ENCODE measurements around the gene FBXW8.

Gene FBXW8

DNA sequence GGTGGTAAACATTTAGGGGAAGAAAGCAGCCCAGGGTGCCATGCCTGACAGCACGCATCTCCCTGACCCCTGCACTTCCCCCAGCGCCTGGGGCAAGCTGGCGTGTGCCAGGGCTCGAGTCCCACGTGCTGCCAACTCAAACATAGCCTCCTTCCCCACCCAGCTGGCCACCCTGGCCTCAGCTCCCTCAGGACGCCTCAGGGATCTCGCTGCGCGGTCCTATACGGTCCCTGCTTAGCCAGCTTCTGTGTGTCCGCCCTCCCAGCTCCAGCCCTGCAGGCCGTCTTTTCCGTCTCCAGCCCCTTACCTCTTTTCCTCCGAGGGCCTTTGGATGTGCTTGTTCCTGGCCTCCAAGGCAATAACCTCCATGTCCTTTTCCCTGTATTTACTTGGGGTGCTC is 117.5 kb downstream of the FBXW8 start:
- Histone ChIP-seq H3K4me2 (ENCODE audit: low read depth, low read length) (no peak overlapping the region), H3K36me3 (replicated peaks; ENCODE audit: insufficient read depth, low read length) (no peaks in the 10 kb centered on the region)
- TF ChIP-seq, protein P1, sequence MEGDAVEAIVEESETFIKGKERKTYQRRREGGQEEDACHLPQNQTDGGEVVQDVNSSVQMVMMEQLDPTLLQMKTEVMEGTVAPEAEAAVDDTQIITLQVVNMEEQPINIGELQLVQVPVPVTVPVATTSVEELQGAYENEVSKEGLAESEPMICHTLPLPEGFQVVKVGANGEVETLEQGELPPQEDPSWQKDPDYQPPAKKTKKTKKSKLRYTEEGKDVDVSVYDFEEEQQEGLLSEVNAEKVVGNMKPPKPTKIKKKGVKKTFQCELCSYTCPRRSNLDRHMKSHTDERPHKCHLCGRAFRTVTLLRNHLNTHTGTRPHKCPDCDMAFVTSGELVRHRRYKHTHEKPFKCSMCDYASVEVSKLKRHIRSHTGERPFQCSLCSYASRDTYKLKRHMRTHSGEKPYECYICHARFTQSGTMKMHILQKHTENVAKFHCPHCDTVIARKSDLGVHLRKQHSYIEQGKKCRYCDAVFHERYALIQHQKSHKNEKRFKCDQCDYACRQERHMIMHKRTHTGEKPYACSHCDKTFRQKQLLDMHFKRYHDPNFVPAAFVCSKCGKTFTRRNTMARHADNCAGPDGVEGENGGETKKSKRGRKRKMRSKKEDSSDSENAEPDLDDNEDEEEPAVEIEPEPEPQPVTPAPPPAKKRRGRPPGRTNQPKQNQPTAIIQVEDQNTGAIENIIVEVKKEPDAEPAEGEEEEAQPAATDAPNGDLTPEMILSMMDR (IDR thresholded peaks at IDR 0.05; ENCODE audit: low read length): no peak
- TF ChIP-seq EZH2phosphoT487 (IDR thresholded peaks at IDR 0.05; ENCODE audit: low read length) (no peak), EZH2 (optimal IDR thresholded peaks at IDR 0.05; ENCODE audit: low read depth, low read length) (no peak)

DNA sequence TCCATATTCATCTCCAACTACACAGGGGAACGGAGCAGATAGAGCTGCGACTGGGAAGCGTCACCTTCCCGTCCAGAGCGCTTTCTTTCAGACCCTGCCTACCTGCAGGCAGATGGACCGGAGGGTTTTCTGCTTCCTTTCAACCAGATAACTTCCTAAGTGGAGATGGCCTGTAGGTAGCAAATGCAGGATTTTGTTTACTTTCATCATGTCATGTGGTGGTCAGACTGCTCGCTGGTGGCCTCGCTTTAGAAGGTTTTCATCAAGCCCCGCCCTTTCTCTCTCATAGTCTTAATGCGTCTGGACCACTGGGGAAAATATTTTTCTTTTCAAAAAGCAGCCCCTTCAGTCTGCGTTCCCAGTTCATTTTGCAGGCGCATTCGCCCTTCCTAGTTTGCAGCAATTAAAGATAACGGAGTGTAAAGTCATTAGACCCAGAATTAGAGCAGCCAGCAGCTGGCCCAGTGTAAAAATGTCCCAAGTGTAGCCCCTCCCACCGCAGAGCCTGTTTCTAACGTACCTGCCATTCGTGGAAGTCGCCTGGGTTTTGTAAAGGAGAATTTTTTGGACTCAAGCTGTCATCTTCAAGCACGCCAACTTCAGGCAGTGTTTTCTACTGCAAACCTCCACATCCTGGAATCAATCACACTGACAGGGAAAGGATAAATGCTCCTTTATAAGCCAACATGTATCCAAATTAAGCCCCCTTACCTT is 119.6 kb downstream of the FBXW8 start:
- Histone ChIP-seq H3K9me2 (replicated peaks; ENCODE audit: insufficient read depth, low read length) (no peaks in the 10 kb centered on the region), H4K20me1 (ENCODE audit: insufficient read depth, low read length) (no peaks in the 10 kb centered on the region), H3K4me1 (ENCODE audit: low read length) (peaks cover 10% of the 10 kb centered on the region), H3K79me2 (ENCODE audit: low read length) (no peaks in the 10 kb centered on the region), H3K36me3 (replicated peaks; ENCODE audit: insufficient read depth, low read length) (no peaks in the 10 kb centered on the region), H3K4me2 (ENCODE audit: low read depth, low read length) (no peak overlapping the region), H3K9ac (ENCODE audit: low read length) (no peak overlapping the region), H3K27ac (ENCODE audit: low read length) (no peak overlapping the region), H3K9me3 (replicated peaks; ENCODE audit: insufficient read depth, low read length) (no peaks in the 10 kb centered on the region), H3K27me3 (replicated peaks; ENCODE audit: insufficient read depth, low read length) (no peaks in the 10 kb centered on the region), H3F3A (ENCODE audit: insufficient read depth, low read length) (peaks cover 5% of the 10 kb centered on the region; the same call in 1 of the 2 replicates), H3K4me3 (ENCODE audit: low read length) (no peak overlapping the region), H2AFZ (ENCODE audit: low read length) (no peak overlapping the region)
- no peak for DNase-seq
- TF ChIP-seq EZH2phosphoT487 (IDR thresholded peaks at IDR 0.05; ENCODE audit: low read length): no peak
- no peak for TF ChIP-seq EZH2 (optimal IDR thresholded peaks at IDR 0.05; ENCODE audit: low read depth, low read length)
- TF ChIP-seq, protein P1 (IDR thresholded peaks at IDR 0.05; ENCODE audit: low read length): no peak

More for the DNA sequence above, 117.5 kb downstream of the FBXW8 start:
- Histone ChIP-seq H3K9me2 (replicated peaks; ENCODE audit: insufficient read depth, low read length) (no peaks in the 10 kb centered on the region), H3F3A (ENCODE audit: insufficient read depth, low read length) (peaks cover 12% of the 10 kb centered on the region; the same call in 1 of the 2 replicates), H2AFZ (ENCODE audit: low read length) (no peak overlapping the region), H3K4me1 (ENCODE audit: low read length) (peaks cover 21% of the 10 kb centered on the region), H3K9ac (ENCODE audit: low read length) (no peak overlapping the region), H3K27me3 (replicated peaks; ENCODE audit: insufficient read depth, low read length) (no peaks in the 10 kb centered on the region), H3K79me2 (ENCODE audit: low read length) (0 out of 2 replicates have a peak, but pooled peaks cover 5% of the 10 kb centered on the region), H4K20me1 (ENCODE audit: insufficient read depth, low read length) (no peaks in the 10 kb centered on the region), H3K9me3 (replicated peaks; ENCODE audit: insufficient read depth, low read length) (no peaks in the 10 kb centered on the region), H3K27ac (ENCODE audit: low read length) (no peak overlapping the region), H3K4me3 (ENCODE audit: low read length) (no peak overlapping the region)
- no peak for DNase-seq

DNA sequence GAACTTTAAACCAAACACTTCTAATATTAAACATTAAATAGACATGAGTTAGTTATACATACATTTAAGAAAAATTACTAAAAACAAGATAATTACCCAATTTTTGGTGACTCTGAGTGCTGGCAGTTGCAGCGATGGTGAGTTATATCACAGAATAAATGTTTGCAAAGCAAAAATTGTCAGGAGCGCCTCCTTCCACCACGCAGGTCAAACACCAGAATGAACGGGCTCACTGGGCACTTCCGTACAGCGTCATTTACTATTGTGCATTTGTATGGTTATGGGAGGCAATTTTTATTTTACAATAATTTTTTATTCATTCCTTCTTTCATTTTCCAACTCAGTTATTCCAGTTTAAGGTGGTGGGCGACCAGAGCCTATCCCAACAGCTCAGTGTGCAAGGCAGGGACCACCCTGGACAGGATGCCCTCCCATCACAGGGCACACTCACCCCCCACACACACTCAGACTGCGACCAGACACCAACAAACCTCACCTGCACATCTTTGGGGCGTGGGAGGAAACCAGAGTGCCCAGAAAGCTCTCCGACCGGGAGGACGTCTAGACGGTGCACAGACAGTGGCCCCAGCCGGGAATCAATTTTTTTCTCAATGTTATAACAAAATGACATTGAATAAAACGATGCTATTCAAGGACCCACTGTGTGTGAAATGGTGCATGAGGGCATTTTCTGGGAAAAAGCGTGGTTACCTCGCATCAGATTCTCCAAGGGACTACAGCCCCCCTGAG is 121.3 kb downstream of the FBXW8 start:
- Histone ChIP-seq H3K4me1 (ENCODE audit: low read length) (no peaks in the 10 kb centered on the region), H3K79me2 (ENCODE audit: low read length) (no peaks in the 10 kb centered on the region), H3K36me3 (replicated peaks; ENCODE audit: insufficient read depth, low read length) (no peaks in the 10 kb centered on the region), H3K9ac (ENCODE audit: low read length) (no peak overlapping the region), H3K27ac (ENCODE audit: low read length) (no peak overlapping the region), H3K4me3 (ENCODE audit: low read length) (no peak overlapping the region), H2AFZ (ENCODE audit: low read length) (no peak overlapping the region), H3F3A (ENCODE audit: insufficient read depth, low read length) (no peaks in the 10 kb centered on the region), H3K9me3 (replicated peaks; ENCODE audit: insufficient read depth, low read length) (no peaks in the 10 kb centered on the region), H3K4me2 (ENCODE audit: low read depth, low read length) (no peak overlapping the region), H3K9me2 (replicated peaks; ENCODE audit: insufficient read depth, low read length) (no peaks in the 10 kb centered on the region), H4K20me1 (ENCODE audit: insufficient read depth, low read length) (no peaks in the 10 kb centered on the region), H3K27me3 (replicated peaks; ENCODE audit: insufficient read depth, low read length) (no peaks in the 10 kb centered on the region)
- DNase-seq: no peak
- no peak for TF ChIP-seq EZH2 (optimal IDR thresholded peaks at IDR 0.05; ENCODE audit: low read depth, low read length)
- no peak for TF ChIP-seq EZH2phosphoT487 (IDR thresholded peaks at IDR 0.05; ENCODE audit: low read length)
- TF ChIP-seq, protein P1 (IDR thresholded peaks at IDR 0.05; ENCODE audit: low read length): no peak

All from MM.1S (cell line).